Fibroblast of peridontal ligament (primary cell): Measurements from ENCODE around the gene SEMA3A.

Experiments
- DNase-seq: peaks from one replicate; pipeline ENCODE4 v3.0.0-alpha.2; 2010; ENCODE audit errors: extremely low read depth

The SEMA3A gene

GRCh38 chr7:84111842-84112241 lies 82.7 kb downstream of the SEMA3A start:
- no peak for DNase-seq

- no peak for DNase-seq
Observed at GRCh38 chr7:84110400-84110799, 84.2 kb downstream of the SEMA3A start.

DNA sequence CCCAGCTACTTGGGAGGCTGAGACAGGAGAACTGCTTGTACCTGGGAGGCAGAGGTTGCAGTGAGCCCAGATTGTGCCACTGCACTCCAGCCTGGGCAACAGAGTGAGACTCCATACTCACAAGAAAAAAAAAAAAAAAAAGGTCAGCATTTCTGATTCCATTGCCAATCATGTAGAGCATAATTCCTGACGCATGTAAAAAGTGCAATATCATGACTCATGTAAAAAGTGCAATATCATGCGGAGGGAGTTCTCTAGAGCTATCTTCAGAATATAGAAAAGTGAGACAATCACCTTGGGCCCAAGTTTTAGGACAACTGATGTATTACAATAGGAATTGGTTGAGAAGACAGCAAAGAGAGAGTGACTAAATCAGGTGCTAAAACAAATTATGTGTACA lies 85.8 kb downstream of the SEMA3A start:
- DNase-seq, result no peak

- DNase-seq, result no peak
Observed at GRCh38 chr7:84108119-84108518, 86.5 kb downstream of the SEMA3A start.

DNA sequence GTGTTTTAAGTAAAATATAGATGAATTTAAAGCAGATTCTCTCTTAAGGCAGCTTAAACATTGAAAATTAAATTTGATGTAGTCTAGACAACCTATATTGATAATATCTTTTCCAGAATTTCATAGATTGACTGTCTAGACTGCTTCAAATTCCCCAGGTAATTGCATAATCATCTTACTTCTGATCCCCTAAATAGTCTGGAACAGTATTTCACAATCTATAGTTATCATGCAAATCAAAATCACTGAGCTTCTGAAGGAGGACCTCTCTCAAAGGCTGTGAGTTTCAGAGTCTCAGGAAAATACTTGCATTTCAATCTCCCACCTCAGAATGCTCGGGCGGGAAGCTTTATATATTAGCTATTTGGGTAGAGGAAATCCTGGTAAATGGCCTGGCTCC lies 87.3 kb downstream of the SEMA3A start:
- no peak for DNase-seq

DNA sequence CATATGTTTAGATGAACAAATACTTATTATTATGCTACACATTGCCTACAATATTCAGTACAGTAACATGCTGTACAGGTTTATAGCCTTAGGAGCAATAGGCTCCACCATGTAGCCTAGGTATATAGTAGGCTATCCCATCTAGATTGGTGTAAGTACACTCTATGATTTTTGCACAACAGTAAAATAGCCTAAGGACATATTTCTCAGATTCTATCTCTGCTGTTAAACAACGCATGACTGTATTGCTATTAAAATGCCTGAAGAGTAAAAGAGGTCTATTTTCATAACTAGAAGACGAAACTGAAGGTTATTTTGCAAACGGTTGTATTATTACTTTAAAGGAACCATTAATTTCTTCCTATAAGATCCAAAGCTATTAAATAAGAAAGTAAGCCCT lies 88.3 kb downstream of the SEMA3A start:
- DNase-seq, result no peak

DNA sequence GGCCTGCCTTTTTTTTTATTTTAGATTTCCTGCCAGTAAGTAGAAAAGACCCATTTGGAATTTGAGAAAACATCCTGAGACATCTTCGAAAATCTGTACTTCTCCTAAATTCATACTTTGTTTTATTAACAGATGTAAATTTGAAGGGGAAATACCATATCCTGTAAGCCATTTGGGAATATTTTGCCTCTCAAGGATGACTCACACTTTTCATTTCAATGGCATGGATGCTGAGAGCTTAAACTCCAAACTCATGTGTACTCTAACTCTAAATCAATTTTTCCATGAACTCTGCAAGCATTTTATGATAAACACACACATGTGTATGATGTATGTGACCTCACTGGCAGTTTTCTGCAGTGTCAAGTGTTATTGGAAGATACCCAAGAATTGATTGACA lies 89.0 kb downstream of the SEMA3A start:
- DNase-seq, result peak; percentile 88

DNA sequence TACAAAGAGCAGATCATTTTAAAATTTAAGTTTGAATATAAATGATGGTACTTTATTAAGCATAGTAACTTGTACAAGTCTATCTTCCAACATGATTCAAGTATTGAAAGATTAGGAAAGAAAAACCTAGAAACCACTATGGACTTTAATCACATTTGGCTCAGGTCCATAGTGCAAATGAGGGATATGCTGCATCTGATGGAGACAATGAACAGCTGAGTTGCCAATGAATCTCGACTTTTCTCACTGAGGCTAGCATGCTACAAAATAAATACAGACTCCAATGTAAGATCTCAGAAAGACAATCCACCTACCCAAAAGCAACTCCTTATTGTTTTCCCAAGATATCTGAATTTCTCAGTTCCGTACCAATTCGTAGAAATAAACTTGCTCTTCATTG lies 89.8 kb downstream of the SEMA3A start:
- DNase-seq, result no peak

DNA sequence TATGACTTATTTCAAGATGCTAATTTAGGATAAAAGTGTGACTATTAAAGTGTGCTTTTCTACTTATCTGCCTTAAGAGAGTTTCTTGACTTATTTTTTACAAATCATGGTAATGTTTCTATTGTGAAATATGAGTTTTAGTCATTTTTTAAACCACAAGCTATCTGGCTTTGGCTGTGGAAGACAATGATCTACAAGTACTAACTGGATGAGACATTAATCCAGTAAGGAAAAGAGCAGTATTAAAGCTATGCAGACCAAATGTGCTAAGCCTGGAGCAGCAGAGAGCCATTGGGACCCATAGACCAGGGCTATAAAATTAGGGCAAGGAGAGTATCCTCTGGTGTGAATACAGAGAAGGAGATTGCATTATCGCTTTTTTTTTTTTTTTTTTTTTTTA lies 92.4 kb downstream of the SEMA3A start:
- peak; percentile 78 for DNase-seq

GRCh38 chr7:84100866-84101265 lies 93.7 kb downstream of the SEMA3A start:
- peak; percentile 45 for DNase-seq

DNA sequence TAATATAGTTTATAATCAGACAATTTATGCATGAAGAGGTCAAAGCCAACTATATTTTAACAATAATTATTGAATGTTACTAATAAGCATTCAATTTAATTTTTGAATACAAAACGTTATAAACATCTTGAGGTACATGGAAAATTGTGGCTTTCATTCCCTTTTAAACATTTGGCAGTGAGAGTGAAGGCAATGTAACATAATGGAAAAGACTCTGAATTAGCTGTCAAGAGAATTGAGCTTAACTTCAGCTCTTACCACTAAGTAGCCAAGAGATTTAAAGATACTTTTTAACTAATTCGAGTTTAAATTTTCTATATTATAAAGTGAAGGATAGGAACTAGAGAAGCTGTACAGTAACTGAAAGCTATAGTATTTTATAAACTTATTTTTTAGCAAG lies 98.6 kb downstream of the SEMA3A start:
- no peak for DNase-seq

DNA sequence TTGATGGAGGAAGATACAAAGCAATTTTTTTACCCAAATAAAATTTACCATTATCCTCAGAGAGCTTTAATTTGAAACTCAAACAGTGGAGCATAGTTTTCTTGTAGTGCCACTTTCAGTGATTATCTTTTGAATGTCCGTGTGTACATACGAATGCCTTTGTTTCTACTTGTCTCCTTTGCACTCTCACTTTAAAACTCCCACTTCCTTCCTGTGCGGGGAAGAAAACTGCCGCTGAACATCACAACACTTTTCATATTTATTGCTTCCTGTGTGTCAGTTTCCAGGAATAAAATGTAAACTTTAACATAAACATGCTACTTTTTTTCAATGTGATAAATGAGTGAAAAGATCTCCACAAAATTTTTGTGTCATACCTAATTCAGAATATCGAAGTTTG lies 102.4 kb downstream of the SEMA3A start:
- no peak for DNase-seq

- no peak for DNase-seq
Observed at GRCh38 chr7:84091318-84091717, 103.3 kb downstream of the SEMA3A start.

GRCh38 chr7:84088802-84089201 lies 105.8 kb downstream of the SEMA3A start:
- DNase-seq, result no peak

DNA sequence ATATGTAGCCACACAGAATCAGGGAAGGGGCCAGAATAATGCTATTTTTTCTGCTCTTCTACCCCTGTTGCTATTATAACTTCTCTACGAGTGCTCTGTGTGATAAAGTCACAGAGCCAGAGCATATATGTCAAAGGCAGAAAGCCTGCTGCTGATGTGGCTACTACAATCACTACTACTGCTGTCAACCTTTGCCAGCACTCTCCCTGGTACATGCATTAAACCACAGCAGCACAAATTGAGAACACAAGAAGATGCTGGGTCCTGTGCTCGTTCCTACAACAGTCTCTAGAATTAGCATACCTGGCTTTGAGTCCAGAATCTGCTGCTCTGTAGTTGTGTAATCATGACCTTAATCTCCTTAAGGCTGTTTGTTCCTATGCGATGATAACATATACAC lies 108.6 kb downstream of the SEMA3A start:
- no peak for DNase-seq

- peak; percentile 52 for DNase-seq
Observed at GRCh38 chr7:84085147-84085546, 109.4 kb downstream of the SEMA3A start.

DNA sequence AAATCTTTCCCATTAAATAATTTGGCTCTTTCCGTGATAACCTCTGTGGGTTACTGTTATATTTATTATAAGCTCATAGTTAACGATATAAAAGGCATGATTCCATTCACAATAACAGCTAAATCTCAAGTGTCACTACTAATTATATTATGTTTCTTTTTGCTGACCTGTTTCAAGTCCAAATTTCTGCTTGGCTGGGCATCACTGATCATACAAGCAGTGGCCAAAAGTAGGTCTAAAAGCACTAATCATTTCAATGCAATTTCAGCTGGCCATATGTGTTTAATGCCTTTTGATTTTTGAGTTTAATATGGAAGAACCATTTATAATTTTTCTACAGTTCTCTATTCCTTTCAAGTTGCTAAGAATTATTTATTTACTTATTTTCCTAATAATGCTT lies 110.7 kb downstream of the SEMA3A start:
- DNase-seq, result no peak

DNA sequence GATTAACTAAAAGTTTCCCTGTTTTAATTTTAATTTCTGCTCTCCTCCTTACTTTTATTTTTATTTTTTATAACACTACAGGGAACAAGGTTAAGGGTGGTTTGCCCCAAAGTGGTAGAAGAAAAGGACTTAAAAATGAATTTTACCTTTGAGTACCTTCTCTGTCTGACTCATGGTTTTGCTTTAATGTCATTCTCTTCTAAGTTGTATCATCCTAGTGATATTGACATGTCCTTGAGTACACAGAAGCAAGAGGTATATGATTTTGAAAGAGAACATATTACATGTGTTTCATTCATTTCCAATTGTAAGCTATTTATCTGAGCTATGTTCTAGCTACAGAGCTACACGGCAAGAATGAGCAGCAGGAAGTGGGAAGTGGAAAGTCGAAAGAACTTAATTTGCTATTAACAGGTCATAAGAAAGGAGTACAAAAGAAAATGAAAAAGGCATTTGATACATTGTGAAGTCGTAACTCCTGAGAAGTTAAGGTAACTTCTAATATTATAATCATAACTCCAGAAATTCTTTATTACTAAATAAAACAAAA lies 112.5 kb downstream of the SEMA3A start:
- no peak for DNase-seq

GRCh38 chr7:84077336-84077735 lies 117.3 kb downstream of the SEMA3A start:
- DNase-seq, result no peak

DNA sequence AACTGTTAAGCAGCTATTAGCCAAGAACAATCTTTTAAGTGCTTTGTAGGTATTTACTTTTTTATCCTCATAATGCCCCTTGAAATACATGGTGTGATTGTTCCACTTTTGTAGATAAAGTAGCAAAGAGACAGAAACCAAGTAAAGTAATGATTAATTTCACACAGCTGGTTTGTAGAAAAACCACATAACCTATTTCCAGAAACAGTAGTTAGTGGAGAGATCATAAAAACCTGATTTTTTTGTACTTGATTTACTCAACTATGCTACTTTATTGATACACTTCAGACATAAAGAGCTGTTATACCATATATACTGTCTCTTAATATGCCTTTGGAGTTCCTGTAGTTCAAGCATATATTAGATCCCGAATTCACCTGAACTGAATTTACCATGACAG lies 118.4 kb downstream of the SEMA3A start:
- no peak for DNase-seq

- DNase-seq, result peak; percentile 83
Observed at GRCh38 chr7:84073186-84073875, 121.3 kb downstream of the SEMA3A start.

DNA sequence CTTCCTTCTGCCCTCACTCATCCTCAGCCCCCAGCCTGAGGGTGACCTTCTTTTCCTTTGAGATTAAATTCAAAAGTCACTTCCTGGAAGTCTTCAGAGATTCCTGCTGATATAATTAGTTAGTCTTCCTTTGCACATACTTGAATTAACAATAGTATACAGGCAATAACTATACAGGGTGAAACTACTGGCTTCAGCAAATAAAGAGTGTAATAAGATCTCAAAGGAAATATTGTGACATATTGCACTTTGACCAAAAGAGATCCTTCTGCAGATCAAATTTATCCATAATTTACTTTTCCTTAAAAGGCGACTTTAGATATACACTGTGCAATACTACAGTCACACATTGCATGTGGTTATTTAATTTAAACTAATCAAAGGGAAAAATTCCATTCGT lies 123.8 kb downstream of the SEMA3A start:
- DNase-seq, result peak; percentile 32

- no peak for DNase-seq
Observed at GRCh38 chr7:84069999-84070500, 124.5 kb downstream of the SEMA3A start.

GRCh38 chr7:84069033-84069432 lies 125.6 kb downstream of the SEMA3A start:
- DNase-seq, result no peak
